Skeletal muscle satellite cell (primary cell): ENCODE data around the gene CYS1.

Source experiments
- H3K27me3 ChIP-seq: 2 replicates; pipeline ENCODE4 v1.7.0; 2013; ENCODE audit warnings: low read length; ENCODE audit not compliant: control insufficient read depth, insufficient read depth
- H3K36me3 ChIP-seq: 2 replicates; pipeline ENCODE4 v1.7.0; 2013; ENCODE audit warnings: mild to moderate bottlenecking, control low read depth, low read length; ENCODE audit not compliant: insufficient read depth
- H3K4me1 ChIP-seq: 2 replicates; pipeline ENCODE4 v1.7.0; 2013; ENCODE audit warnings: low read length; ENCODE audit not compliant: control insufficient read depth, insufficient read depth
- H3K4me2 ChIP-seq: 2 replicates; pipeline ENCODE4 v1.7.0; 2013; ENCODE audit warnings: mild to moderate bottlenecking, low read length
- H3K4me3 ChIP-seq: 2 replicates; pipeline ENCODE4 v1.7.0; 2013; ENCODE audit warnings: low read length
- H3K9ac ChIP-seq: 2 replicates; pipeline ENCODE4 v1.7.0; 2013; ENCODE audit warnings: mild to moderate bottlenecking, low read depth, low read length, moderate library complexity
- H3K9me3 ChIP-seq: replicated peaks from 2 replicates; pipeline ENCODE4 v1.7.0; 2013; ENCODE audit warnings: mild to moderate bottlenecking, control low read depth, low read length

Gene CYS1

GRCh38 chr2:10089565-10090190 lies 9.5 kb upstream of the CYS1 start:
- Histone ChIP-seq H3K27me3 (peaks cover 68% of the 10 kb centered on the region), H3K4me3 (no peak overlapping the region), H3K4me2 (no peak overlapping the region), H3K4me1 (no peaks in the 10 kb centered on the region), H3K9me3 (no peaks in the 10 kb centered on the region), H3K9ac (no peak overlapping the region), H3K36me3 (no peaks in the 10 kb centered on the region)

- H3K4me3 ChIP-seq, result no peak overlapping the region
- H3K4me2 ChIP-seq, result no peak overlapping the region
- no peaks in the 10 kb centered on the region for H3K36me3 ChIP-seq
- H3K4me1 ChIP-seq, result no peaks in the 10 kb centered on the region
- H3K27me3 ChIP-seq, result peaks cover 75% of the 10 kb centered on the region
- H3K9ac ChIP-seq, result no peak overlapping the region
- H3K9me3 ChIP-seq, result no peaks in the 10 kb centered on the region
Observed at GRCh38 chr2:10087360-10087759, 7.1 kb upstream of the CYS1 start.

GRCh38 chr2:10086950-10087349 lies 6.7 kb upstream of the CYS1 start:
- peaks cover 75% of the 10 kb centered on the region for H3K27me3 ChIP-seq
- H3K4me1 ChIP-seq, result no peaks in the 10 kb centered on the region
- no peak overlapping the region for H3K4me2 ChIP-seq
- no peaks in the 10 kb centered on the region for H3K9me3 ChIP-seq
- no peak overlapping the region for H3K4me3 ChIP-seq
- H3K9ac ChIP-seq, result no peak overlapping the region
- no peaks in the 10 kb centered on the region for H3K36me3 ChIP-seq

- peaks cover 70% of the 10 kb centered on the region for H3K27me3 ChIP-seq
- no peak overlapping the region for H3K4me2 ChIP-seq
- H3K4me1 ChIP-seq, result no peaks in the 10 kb centered on the region
Observed at GRCh38 chr2:10085668-10086059, 5.5 kb upstream of the CYS1 start.

GRCh38 chr2:10085043-10085667 lies 4.9 kb upstream of the CYS1 start:
- Histone ChIP-seq H3K4me3 (no peak overlapping the region), H3K9me3 (no peaks in the 10 kb centered on the region), H3K4me2 (no peak overlapping the region), H3K27me3 (peaks cover 66% of the 10 kb centered on the region), H3K9ac (no peak overlapping the region), H3K4me1 (no peaks in the 10 kb centered on the region), H3K36me3 (no peaks in the 10 kb centered on the region)

More at GRCh38 chr2:10085668-10086059, 5.5 kb upstream of the CYS1 start:
- H3K9ac ChIP-seq, result no peak overlapping the region
- no peak overlapping the region for H3K4me3 ChIP-seq
- no peaks in the 10 kb centered on the region for H3K36me3 ChIP-seq
- H3K9me3 ChIP-seq, result no peaks in the 10 kb centered on the region

GRCh38 chr2:10084223-10084865 lies 4.1 kb upstream of the CYS1 start:
- peaks cover 58% of the 10 kb centered on the region for H3K27me3 ChIP-seq
- H3K36me3 ChIP-seq, result no peaks in the 10 kb centered on the region
- no peaks in the 10 kb centered on the region for H3K9me3 ChIP-seq
- H3K4me3 ChIP-seq, result no peak overlapping the region
- no peak overlapping the region for H3K4me2 ChIP-seq
- peaks cover 2% of the 10 kb centered on the region for H3K4me1 ChIP-seq
- H3K9ac ChIP-seq, result no peak overlapping the region

- Histone ChIP-seq H3K4me3 (no peak overlapping the region), H3K4me2 (no peak overlapping the region), H3K27me3 (peaks cover 55% of the 10 kb centered on the region), H3K9me3 (no peaks in the 10 kb centered on the region), H3K9ac (no peak overlapping the region), H3K4me1 (peaks cover 8% of the 10 kb centered on the region), H3K36me3 (no peaks in the 10 kb centered on the region)
Observed at GRCh38 chr2:10083692-10084211, 3.5 kb upstream of the CYS1 start.

- no peak overlapping the region for H3K4me2 ChIP-seq
- peaks cover 62% of the 10 kb centered on the region for H3K27me3 ChIP-seq
- no peak overlapping the region for H3K9ac ChIP-seq
- H3K9me3 ChIP-seq, result no peaks in the 10 kb centered on the region
- H3K4me1 ChIP-seq, result peaks cover 8% of the 10 kb centered on the region
- H3K4me3 ChIP-seq, result no peak overlapping the region
- H3K36me3 ChIP-seq, result no peaks in the 10 kb centered on the region
Observed at GRCh38 chr2:10083046-10083445, 2.8 kb upstream of the CYS1 start.

GRCh38 chr2:10080536-10081304 lies 509 bp upstream of the CYS1 start:
- H3K9me3 ChIP-seq, result no peaks in the 10 kb centered on the region
- H3K4me1 ChIP-seq, result peaks cover 8% of the 10 kb centered on the region
- H3K36me3 ChIP-seq, result no peaks in the 10 kb centered on the region
- no peak overlapping the region for H3K9ac ChIP-seq
- H3K27me3 ChIP-seq, result peaks cover 68% of the 10 kb centered on the region
- no peak overlapping the region for H3K4me2 ChIP-seq
- no peak overlapping the region for H3K4me3 ChIP-seq

- no peaks in the 10 kb centered on the region for H3K9me3 ChIP-seq
- H3K4me1 ChIP-seq, result peaks cover 8% of the 10 kb centered on the region
- H3K36me3 ChIP-seq, result no peaks in the 10 kb centered on the region
- H3K4me2 ChIP-seq, result peak overlapping the region; percentile 80
- peak overlapping the region; percentile 61 for H3K4me3 ChIP-seq
- H3K9ac ChIP-seq, result peak overlapping the region; percentile 51
- peaks cover 70% of the 10 kb centered on the region for H3K27me3 ChIP-seq
Observed at GRCh38 chr2:10079266-10079869, 843 bp downstream of the CYS1 start.

GRCh38 chr2:10078704-10079265 lies 1.4 kb downstream of the CYS1 start:
- no peaks in the 10 kb centered on the region for H3K36me3 ChIP-seq
- H3K27me3 ChIP-seq, result peaks cover 70% of the 10 kb centered on the region
- H3K4me1 ChIP-seq, result peaks cover 8% of the 10 kb centered on the region
- H3K9me3 ChIP-seq, result no peaks in the 10 kb centered on the region
- peak overlapping the region; percentile 80 for H3K4me2 ChIP-seq
- H3K4me3 ChIP-seq, result peak overlapping the region; percentile 61
- peak overlapping the region; percentile 51 for H3K9ac ChIP-seq
